ENCODE results near the gene SPARC.

GRCh38 chr5:151720215-151720614 is 33.5 kb upstream of the SPARC start:
- TF ChIP-seq CTCF (IDR thresholded peaks at IDR 0.05; ENCODE audit: poor library complexity) = no peak
- no peak for TF ChIP-seq EZH2phosphoT487 (IDR thresholded peaks at IDR 0.05; ENCODE audit: low read depth, severe bottlenecking, unreplicated experiment)
- TF ChIP-seq EZH2 (IDR thresholded peaks at IDR 0.05; ENCODE audit: borderline replicate concordance) = no peak

Measured in hepatocyte (in vitro differentiated cells).